C4-2B (cell line): ENCODE measurements around the gene ALDH1A3.

Experiments
- ZFX ChIP-seq: fragments of 450-650 bp; IDR thresholded peaks from 2 replicates; pipeline ENCODE4 v1.6.1; 2017
- TF ChIP-seq, protein P1 (sequence below): fragments of 450-650 bp; conservative IDR thresholded peaks from 2 replicates; pipeline ENCODE4 v1.5.1; 2017; ENCODE audit warnings: mild to moderate bottlenecking

DNA sequence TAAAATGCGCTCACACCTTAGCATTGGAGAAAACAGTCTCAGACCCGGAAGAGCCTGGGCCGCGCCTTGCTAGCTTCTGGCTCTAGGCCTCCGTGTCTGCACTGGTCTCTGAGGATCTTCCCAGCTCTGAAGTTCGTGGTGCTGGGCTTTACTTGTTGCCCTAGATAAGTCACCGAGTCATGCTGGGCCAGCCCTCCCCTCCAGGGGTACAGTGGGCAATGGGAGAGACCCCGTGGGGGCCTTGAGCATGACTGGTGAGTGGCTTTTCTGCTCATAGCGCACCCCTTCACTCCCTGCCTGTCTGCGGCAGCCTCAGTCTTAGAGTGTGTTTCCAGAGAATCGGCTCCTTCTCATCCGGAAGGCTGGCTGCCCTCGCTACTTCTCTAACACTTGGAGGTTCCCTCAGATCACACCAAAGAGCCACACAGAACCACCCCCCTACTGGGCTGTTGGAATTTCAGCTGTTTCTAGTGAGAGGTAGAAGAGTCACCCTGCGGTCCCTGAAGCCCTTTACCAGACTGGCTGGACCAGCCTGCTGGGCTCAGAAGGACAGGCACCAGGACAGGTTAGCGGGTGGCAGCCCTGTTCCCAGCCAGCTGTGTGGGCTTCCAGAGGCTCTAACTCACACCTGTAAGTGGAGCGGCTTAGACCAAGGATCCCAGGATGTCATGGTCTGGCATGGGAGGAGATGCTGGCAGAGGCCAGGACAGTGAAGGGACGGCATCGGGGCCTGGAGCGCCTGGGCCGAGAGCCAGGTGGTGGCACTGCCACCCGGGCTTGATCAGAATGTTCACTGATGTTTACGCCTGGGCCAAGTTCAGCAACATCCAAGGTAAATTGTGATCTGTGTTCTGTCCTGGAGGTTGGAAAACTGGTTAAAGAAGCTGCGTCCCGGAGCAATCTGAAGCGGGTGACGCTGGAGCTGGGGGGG is 17.9 kb downstream of the ALDH1A3 start:
- TF ChIP-seq, protein P1, sequence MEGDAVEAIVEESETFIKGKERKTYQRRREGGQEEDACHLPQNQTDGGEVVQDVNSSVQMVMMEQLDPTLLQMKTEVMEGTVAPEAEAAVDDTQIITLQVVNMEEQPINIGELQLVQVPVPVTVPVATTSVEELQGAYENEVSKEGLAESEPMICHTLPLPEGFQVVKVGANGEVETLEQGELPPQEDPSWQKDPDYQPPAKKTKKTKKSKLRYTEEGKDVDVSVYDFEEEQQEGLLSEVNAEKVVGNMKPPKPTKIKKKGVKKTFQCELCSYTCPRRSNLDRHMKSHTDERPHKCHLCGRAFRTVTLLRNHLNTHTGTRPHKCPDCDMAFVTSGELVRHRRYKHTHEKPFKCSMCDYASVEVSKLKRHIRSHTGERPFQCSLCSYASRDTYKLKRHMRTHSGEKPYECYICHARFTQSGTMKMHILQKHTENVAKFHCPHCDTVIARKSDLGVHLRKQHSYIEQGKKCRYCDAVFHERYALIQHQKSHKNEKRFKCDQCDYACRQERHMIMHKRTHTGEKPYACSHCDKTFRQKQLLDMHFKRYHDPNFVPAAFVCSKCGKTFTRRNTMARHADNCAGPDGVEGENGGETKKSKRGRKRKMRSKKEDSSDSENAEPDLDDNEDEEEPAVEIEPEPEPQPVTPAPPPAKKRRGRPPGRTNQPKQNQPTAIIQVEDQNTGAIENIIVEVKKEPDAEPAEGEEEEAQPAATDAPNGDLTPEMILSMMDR = no peak
- TF ChIP-seq ZFX = no peak
